ENCODE measurements around the gene EME1.

DNA sequence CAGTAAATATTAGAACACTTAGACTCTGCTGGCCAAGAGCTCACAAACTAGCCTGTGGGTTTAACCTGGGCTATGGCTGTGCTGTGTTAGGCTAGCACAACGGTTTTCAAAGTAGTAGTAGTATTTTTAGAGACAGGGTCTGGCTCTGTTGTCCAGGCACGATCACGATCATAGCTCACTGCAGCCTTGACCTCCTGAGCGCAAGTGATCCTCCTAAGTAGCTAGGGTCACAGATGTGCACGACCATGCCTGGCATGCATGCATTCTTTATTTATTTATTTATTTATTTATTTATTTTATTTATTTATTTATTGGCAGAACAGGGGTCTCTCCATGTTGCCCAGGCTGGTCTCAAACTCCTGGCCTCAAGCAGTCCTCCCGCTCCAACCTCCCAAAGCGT lies 10.4 kb upstream of the EME1 start:
- TF ChIP-seq POLR2A (IDR thresholded peaks at IDR 0.05; ENCODE audit: low read length) (no peak), GATA1 (IDR thresholded peaks at IDR 0.05; ENCODE audit: low read depth, low read length) (no peak)

Data from erythroblast (primary cell).